ENCODE results near the gene OR51F2. TPM values are rescaled to one million over a fixed set of nuclear protein-coding genes. Genes with fewer than 3 reads are reported as not detected.

Gene OR51F2
- total RNA-seq, 2 experiments from 2014 or later = not detected

- intact Hi-C loops (cut with micrococcal nuclease; ENCODE audit: unreplicated experiment) = no loop called here
- Histone ChIP-seq H3K9me2 (ENCODE audit: insufficient read depth, low read length) (no peaks in the 10 kb centered on the region), H3K9me3 (ENCODE audit: low read length) (no peaks in the 10 kb centered on the region), H3K4me1 (ENCODE audit: insufficient read depth, low read length, poor library complexity, severe bottlenecking) (no peaks in the 10 kb centered on the region), H3K36me3 (ENCODE audit: insufficient read depth, low read length) (no peaks in the 10 kb centered on the region), H3K27ac (ENCODE audit: low read depth, low read length, poor library complexity, severe bottlenecking) (no peak overlapping the region), H3K4me3 (ENCODE audit: low read depth, low read length, poor library complexity, severe bottlenecking) (no peak overlapping the region), H3K4me2 (ENCODE audit: low read length) (no peak overlapping the region), H4K20me1 (ENCODE audit: insufficient read depth, low read length) (no peaks in the 10 kb centered on the region), H3K79me2 (ENCODE audit: insufficient read depth, low read depth, low read length) (no peaks in the 10 kb centered on the region), H2AFZ (ENCODE audit: low read length) (no peak overlapping the region)
- no TSS peak for BruUV-seq (replicated peaks)
- CTCF ChIA-PET (ENCODE audit: unreplicated experiment) = no interaction called here
- no peak for DNase-seq (ENCODE audit: low spot score)
- no peak for TF ChIP-seq CTCF (conservative IDR thresholded peaks at IDR 0.05; ENCODE audit: low read length)
- no peak for TF ChIP-seq EZH2phosphoT487 (IDR thresholded peaks at IDR 0.05; ENCODE audit: borderline replicate concordance, low read depth, low read length)
- POLR2A ChIA-PET = interaction anchor here (0.6 to 0.9 kb wide), 2 partner anchors 13 to 214 kb away, joined by 3 to 4 read pairs; no protein-coding TSS in a partner anchor
These were observed 41.5 kb downstream of the OR51F2 start for GRCh38 chr11:4862447-4863236.

GRCh38 chr11:4863876-4864275 lies 42.8 kb downstream of the OR51F2 start:
- intact Hi-C loops (cut with micrococcal nuclease; ENCODE audit: unreplicated experiment) = no loop called here
- DNase-seq (ENCODE audit: low spot score) = no peak
- no TSS peak for BruUV-seq (replicated peaks)
- H3K79me2 ChIP-seq (ENCODE audit: insufficient read depth, low read depth, low read length) = no peaks in the 10 kb centered on the region
- no peak overlapping the region for H3K27ac ChIP-seq (ENCODE audit: low read depth, low read length, poor library complexity, severe bottlenecking)
- no peaks in the 10 kb centered on the region for H3K9me3 ChIP-seq (ENCODE audit: low read length)
- no peak for TF ChIP-seq EZH2phosphoT487 (IDR thresholded peaks at IDR 0.05; ENCODE audit: borderline replicate concordance, low read depth, low read length)
- no peak for TF ChIP-seq CTCF (conservative IDR thresholded peaks at IDR 0.05; ENCODE audit: low read length)
- no peaks in the 10 kb centered on the region for H3K36me3 ChIP-seq (ENCODE audit: insufficient read depth, low read length)
- no peaks in the 10 kb centered on the region for H4K20me1 ChIP-seq (ENCODE audit: insufficient read depth, low read length)
- no peak overlapping the region for H2AFZ ChIP-seq (ENCODE audit: low read length)
- H3K4me2 ChIP-seq (ENCODE audit: low read length) = no peak overlapping the region
- no peaks in the 10 kb centered on the region for H3K9me2 ChIP-seq (ENCODE audit: insufficient read depth, low read length)
- ChIA-PET CTCF (ENCODE audit: unreplicated experiment) (no interaction called here), POLR2A (no interaction called here)
- H3K4me1 ChIP-seq (ENCODE audit: insufficient read depth, low read length, poor library complexity, severe bottlenecking) = no peaks in the 10 kb centered on the region
- no peak overlapping the region for H3K4me3 ChIP-seq (ENCODE audit: low read depth, low read length, poor library complexity, severe bottlenecking)

GRCh38 chr11:4865855-4866254 lies 44.7 kb downstream of the OR51F2 start:
- Histone ChIP-seq H3K4me2 (ENCODE audit: low read length) (no peak overlapping the region), H3K9me3 (ENCODE audit: low read length) (no peaks in the 10 kb centered on the region), H4K20me1 (ENCODE audit: insufficient read depth, low read length) (no peaks in the 10 kb centered on the region), H3K79me2 (ENCODE audit: insufficient read depth, low read depth, low read length) (no peaks in the 10 kb centered on the region), H3K27ac (ENCODE audit: low read depth, low read length, poor library complexity, severe bottlenecking) (no peak overlapping the region), H3K36me3 (ENCODE audit: insufficient read depth, low read length) (no peaks in the 10 kb centered on the region), H2AFZ (ENCODE audit: low read length) (no peak overlapping the region), H3K9me2 (ENCODE audit: insufficient read depth, low read length) (no peaks in the 10 kb centered on the region), H3K4me1 (ENCODE audit: insufficient read depth, low read length, poor library complexity, severe bottlenecking) (no peaks in the 10 kb centered on the region), H3K4me3 (ENCODE audit: low read depth, low read length, poor library complexity, severe bottlenecking) (no peak overlapping the region)
- CTCF ChIA-PET (ENCODE audit: unreplicated experiment) = no interaction called here
- POLR2A ChIA-PET = interaction anchor here (0.6 kb wide), 1 partner anchor 61 kb away, joined by 4 read pairs; the partner anchor contains the start of gene OR52R1
- BruUV-seq (replicated peaks) = no TSS peak
- intact Hi-C loops (cut with micrococcal nuclease; ENCODE audit: unreplicated experiment) = no loop called here
- TF ChIP-seq CTCF (conservative IDR thresholded peaks at IDR 0.05; ENCODE audit: low read length) = no peak
- no peak for TF ChIP-seq EZH2phosphoT487 (IDR thresholded peaks at IDR 0.05; ENCODE audit: borderline replicate concordance, low read depth, low read length)
- DNase-seq (ENCODE audit: low spot score) = no peak

Data from OCI-LY7 (cell line).